Gastrocnemius medialis (tissue), 4 donors: Measurements from ENCODE around the gene SRPRB.

Experiments
- CTCF ChIP-seq, 5 experiments: fragments of 450-650 bp in 3 of 5; fragments of 200-600 bp in 2 of 5; sonication (generic) in 2 of 5; IDR thresholded peaks in 4 of 5; conservative IDR thresholded peaks in 1 of 5; 1 replicate in 4 of 5; 2 replicates in 1 of 5; pipeline ENCODE4 v1.5.1; 2016 to 2019; ENCODE audit warnings: antibody characterized with exemption in 5 of 5, mild to moderate bottlenecking in 3 of 5, moderate library complexity in 3 of 5
- POLR2A ChIP-seq, 2 donors: fragments of 450-650 bp; IDR thresholded peaks; one replicate each; pipeline ENCODE4 v1.6.1; 2017; ENCODE audit warnings: antibody characterized with exemption in 2 of 2, mild to moderate bottlenecking in 2 of 2, moderate library complexity in 2 of 2

- TF ChIP-seq CTCF (IDR thresholded peaks at IDR 0.05 in 4 of 5, conservative IDR thresholded peaks at IDR 0.05 in 1 of 5) (no peak), POLR2A (IDR thresholded peaks at IDR 0.05) (peak; percentile 36 to 55)
Observed at GRCh38 chr3:133805702-133806475, at the start of gene SRPRB.
